Activated CD8-positive, alpha-beta T cell treated with anti-CD3 and anti-CD28 coated beads for 36 hours (primary cell): ENCODE measurements around the gene NINL. TPM values are rescaled to one million over a fixed set of nuclear protein-coding genes. Genes with fewer than 3 reads are reported as not detected.

Experiments used
- ATAC-seq: fragments of 200-7000 bp; cut with Tn5 transposase; one replicate; pipeline ENCODE4 v1.10.0; 2021; ENCODE audit warnings: mild to moderate bottlenecking, moderate library complexity
- CTCF ChIA-PET: fragments of 350-600 bp; sonication (Branson Sonifier 250); formaldehyde crosslinking; loops from one replicate; lab custom pipeline; 2021; ENCODE audit warnings: antibody characterized with exemption; lab: Charles Lee
- POLR2A ChIA-PET: fragments of 350-600 bp; sonication (Branson Sonifier 250); formaldehyde crosslinking; loops from one replicate; lab custom pipeline; 2021; ENCODE audit warnings: antibody characterized with exemption; lab: Charles Lee
- DNase-seq: peaks from one replicate; pipeline ENCODE4 v3.0.0-alpha.2; 2020
- H3K27ac Mint-ChIP-seq: one replicate; pipeline ENCODE4 v1.8.0; 2021; ENCODE audit warnings: mild to moderate bottlenecking, mixed read lengths
- H3K27me3 Mint-ChIP-seq: one replicate; pipeline ENCODE4 v1.8.0; 2021; ENCODE audit warnings: mixed read lengths
- H3K36me3 Mint-ChIP-seq: one replicate; pipeline ENCODE4 v1.8.0; 2021; ENCODE audit warnings: low read depth, mixed read lengths
- H3K4me1 Mint-ChIP-seq: one replicate; pipeline ENCODE4 v1.8.0; 2021; ENCODE audit warnings: low read depth, mixed read lengths
- H3K4me3 Mint-ChIP-seq: one replicate; pipeline ENCODE4 v1.8.0; 2021; ENCODE audit warnings: mild to moderate bottlenecking, moderate library complexity, mixed read lengths
- H3K9me3 Mint-ChIP-seq: one replicate; pipeline ENCODE4 v1.8.0; 2021; ENCODE audit warnings: mixed read lengths
- intact Hi-C: fragments of 100-400 bp; cut with micrococcal nuclease; formaldehyde crosslinking; loops from one replicate; pipeline ENCODE4 v1.10.0; 2022
- total RNA-seq, 2 experiments: library from RNA; stranded (reverse); gene quantifications; one replicate each; pipeline ENCODE4 v1.2.3, GENCODE V29; 2021
- TF ChIP-seq, protein P1 (sequence below): fragments of 200-600 bp; IDR thresholded peaks from one replicate; pipeline ENCODE4 v1.8.0; 2022; ENCODE audit warnings: antibody characterized with exemption, mild to moderate bottlenecking

NINL gene
- total RNA-seq, 2 experiments from 2014 or later, result 2.3 to 4.1 TPM

DNA sequence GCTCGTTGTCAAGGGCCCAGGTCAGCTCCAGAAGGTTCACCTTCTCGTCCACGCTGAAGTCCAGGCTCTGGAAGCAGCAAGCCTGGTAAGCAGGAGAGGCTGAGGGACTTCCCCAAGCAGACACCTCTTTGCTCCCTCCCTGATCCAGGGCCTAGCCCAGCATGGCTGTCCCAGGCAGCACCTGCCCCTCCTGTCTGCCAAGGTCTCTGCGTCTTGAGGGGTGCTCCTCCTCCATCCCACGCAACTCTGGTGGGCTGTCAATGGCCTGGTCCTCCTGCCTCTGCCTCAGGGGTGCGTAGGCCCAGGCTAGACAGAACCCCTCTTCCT, 87.1 kb downstream of the NINL start:
- TF ChIP-seq, protein P1, sequence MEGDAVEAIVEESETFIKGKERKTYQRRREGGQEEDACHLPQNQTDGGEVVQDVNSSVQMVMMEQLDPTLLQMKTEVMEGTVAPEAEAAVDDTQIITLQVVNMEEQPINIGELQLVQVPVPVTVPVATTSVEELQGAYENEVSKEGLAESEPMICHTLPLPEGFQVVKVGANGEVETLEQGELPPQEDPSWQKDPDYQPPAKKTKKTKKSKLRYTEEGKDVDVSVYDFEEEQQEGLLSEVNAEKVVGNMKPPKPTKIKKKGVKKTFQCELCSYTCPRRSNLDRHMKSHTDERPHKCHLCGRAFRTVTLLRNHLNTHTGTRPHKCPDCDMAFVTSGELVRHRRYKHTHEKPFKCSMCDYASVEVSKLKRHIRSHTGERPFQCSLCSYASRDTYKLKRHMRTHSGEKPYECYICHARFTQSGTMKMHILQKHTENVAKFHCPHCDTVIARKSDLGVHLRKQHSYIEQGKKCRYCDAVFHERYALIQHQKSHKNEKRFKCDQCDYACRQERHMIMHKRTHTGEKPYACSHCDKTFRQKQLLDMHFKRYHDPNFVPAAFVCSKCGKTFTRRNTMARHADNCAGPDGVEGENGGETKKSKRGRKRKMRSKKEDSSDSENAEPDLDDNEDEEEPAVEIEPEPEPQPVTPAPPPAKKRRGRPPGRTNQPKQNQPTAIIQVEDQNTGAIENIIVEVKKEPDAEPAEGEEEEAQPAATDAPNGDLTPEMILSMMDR, result no peak
- intact Hi-C loops, result no loop called here
- Mint-ChIP-seq H3K27ac (no peak overlapping the region), H3K36me3 (no peaks in the 10 kb centered on the region), H3K9me3 (no peaks in the 10 kb centered on the region), H3K4me3 (no peak overlapping the region), H3K27me3 (no peaks in the 10 kb centered on the region), H3K4me1 (no peaks in the 10 kb centered on the region)
- ATAC-seq, result no peak
- ChIA-PET CTCF (no interaction called here), POLR2A (no interaction called here)
- no peak for DNase-seq

DNA sequence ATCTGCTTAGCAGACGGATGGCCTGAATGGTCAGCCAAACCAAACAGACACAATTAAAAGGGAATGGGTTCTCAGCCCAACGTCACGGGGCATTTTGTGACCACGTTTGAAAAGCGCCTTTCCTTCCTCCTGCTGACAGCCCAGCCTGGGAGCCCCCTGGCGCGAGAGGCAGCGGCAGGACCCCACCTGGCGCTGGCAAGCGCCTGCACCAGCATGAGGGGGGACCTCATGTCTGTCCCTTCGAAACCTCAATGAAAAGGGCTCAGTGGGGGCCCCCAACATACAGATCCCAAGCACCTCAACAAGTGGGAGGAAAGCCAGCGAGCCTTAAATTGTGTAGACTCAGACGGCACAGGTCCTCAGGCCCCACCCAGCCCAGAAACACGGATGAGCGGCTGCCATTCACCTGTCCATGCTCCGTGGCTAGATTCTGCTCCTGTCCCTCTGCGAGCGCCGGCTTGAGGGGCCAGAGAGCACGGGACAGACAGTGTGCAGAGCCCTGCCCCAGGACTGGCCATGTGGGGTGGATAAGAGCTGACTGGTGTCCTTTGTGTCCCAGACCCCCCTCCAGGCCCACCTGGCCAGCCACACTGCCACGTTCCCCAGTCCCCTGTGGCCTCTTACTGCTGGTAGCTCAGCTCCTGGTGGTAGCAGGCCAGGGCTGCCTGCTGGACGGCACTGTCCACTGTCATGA, 87.6 kb downstream of the NINL start:
- ChIA-PET POLR2A (no interaction called here), CTCF (no interaction called here)
- Mint-ChIP-seq H3K4me1 (no peaks in the 10 kb centered on the region), H3K27me3 (no peaks in the 10 kb centered on the region), H3K27ac (no peak overlapping the region), H3K4me3 (no peak overlapping the region), H3K36me3 (no peaks in the 10 kb centered on the region), H3K9me3 (no peaks in the 10 kb centered on the region)
- TF ChIP-seq, protein P1, result no peak
- intact Hi-C loops, result no loop called here
- DNase-seq, result no peak
- no peak for ATAC-seq

DNA sequence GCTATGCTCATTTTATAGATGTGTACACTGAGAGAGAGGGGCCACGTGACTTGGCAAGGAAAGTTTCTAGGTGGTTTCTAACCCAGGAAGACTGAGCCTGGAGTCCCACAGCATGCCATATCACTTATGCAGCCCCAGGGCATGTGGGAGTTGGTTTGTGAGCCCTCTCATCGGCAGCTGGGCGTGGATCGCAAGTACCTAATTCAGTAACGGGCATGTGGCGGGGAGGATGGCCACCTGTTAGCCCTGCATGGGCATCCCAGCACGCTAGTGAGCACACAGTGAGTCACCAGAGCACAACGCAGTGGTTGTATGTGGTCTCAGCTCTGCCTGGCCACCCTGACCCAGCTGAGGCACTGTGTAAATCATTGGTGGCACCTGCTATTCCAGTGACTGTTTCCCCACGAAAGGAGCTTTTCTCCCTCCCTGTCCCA, 88.3 kb downstream of the NINL start:
- TF ChIP-seq, protein P1, result no peak
- ATAC-seq, result no peak

DNA sequence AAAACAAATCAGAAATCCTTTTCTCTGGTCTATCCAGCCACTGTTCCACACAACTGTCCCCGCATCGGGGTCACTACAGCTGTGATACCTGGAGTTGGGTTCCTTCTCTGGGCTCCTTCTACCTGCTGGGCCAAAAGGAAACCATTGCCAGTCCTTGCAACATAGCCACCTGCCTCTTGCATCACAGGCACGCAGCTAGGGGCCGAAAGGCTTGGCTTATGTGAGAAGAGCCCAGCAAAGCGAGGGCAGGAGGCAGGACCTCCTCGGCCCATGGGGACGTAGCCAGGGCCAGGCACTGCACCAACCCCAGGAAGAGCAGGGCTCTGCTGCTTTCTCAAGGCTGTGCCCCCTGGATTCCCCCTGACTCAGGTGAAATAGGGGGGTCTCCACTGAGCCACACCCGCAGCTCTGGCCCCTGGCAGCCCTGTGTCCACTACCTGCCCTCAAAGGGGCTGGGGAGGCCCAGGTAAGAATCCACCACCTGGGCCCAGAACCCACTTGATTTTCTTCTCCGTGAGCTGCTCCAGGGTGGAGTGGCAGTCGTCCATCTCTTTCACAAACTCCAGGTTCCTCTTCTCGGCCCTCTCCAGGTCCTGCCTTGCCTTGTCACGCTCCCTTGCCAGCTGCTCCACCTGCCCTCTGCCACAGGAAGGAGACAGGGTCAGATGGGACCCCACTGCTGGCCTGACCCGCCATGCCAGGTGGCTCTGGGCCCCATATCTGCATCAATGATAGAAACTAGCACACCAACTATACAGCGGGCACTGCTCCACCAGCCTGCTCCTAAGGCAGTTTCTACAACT, 89.0 kb downstream of the NINL start:
- no peaks in the 10 kb centered on the region for H3K4me1 Mint-ChIP-seq
- H3K27ac Mint-ChIP-seq, result no peak overlapping the region
- intact Hi-C loops, result no loop called here
- no peaks in the 10 kb centered on the region for H3K9me3 Mint-ChIP-seq
- CTCF ChIA-PET, result no interaction called here
- H3K4me3 Mint-ChIP-seq, result no peak overlapping the region
- ATAC-seq (no peak), DNase-seq (no peak)
- H3K27me3 Mint-ChIP-seq, result no peaks in the 10 kb centered on the region
- POLR2A ChIA-PET, result no interaction called here
- TF ChIP-seq, protein P1, result no peak
- no peaks in the 10 kb centered on the region for H3K36me3 Mint-ChIP-seq

More for the DNA sequence above, 88.3 kb downstream of the NINL start:
- DNase-seq, result no peak
- Mint-ChIP-seq H3K27ac (no peak overlapping the region), H3K36me3 (no peaks in the 10 kb centered on the region), H3K4me3 (no peak overlapping the region), H3K9me3 (no peaks in the 10 kb centered on the region), H3K4me1 (no peaks in the 10 kb centered on the region), H3K27me3 (no peaks in the 10 kb centered on the region)
- CTCF ChIA-PET, result no interaction called here
- intact Hi-C loops, result no loop called here
- POLR2A ChIA-PET, result no interaction called here

DNA sequence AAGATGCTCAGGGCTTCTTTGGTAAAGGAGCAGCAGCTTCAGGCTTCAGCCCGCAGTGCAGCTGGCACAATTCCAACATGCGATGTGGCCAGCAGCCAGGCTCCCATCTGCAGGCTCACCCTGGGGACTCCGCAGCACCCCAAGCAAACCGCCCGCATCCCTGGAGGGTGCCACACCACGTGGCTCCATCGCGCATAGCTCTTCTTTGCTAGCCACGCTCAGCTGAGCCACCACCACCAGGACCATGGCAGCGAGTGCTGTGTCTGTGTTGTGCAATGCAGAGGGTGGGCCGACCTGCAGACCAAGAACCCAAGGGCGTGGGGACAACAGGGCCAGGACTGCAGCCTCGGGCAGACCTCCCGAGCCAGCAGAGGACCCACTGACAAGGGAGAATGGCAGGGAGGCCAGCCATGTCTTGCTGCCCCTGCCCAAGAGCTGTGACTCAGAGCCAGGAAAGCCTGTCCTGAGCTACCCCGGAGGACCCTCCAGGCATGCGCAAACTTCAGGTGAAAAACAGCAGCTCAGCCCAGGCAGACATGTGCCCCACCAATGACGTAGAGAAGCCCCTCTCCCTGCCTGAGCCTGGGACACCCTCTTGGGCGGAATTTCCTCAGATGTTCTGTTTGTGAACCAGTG, 90.0 kb downstream of the NINL start:
- Mint-ChIP-seq H3K4me3 (no peak overlapping the region), H3K4me1 (no peaks in the 10 kb centered on the region), H3K9me3 (no peaks in the 10 kb centered on the region), H3K36me3 (no peaks in the 10 kb centered on the region), H3K27me3 (no peaks in the 10 kb centered on the region), H3K27ac (no peak overlapping the region)
- intact Hi-C loops, result no loop called here
- DNase-seq (no peak), ATAC-seq (no peak)
- ChIA-PET CTCF (no interaction called here), POLR2A (no interaction called here)
- TF ChIP-seq, protein P1, result no peak
